Left renal pelvis (tissue), 4 donors: Measurements from ENCODE around the gene MRGPRX4. TPM values are rescaled to one million over a fixed set of nuclear protein-coding genes. Genes with fewer than 3 reads are reported as not detected.
"Not testable (repeated sequence)": the region's sequence is repeated elsewhere in the genome, so short reads cannot be mapped to it uniquely, and the experiment has no call there.

Experiments
- DNase-seq, 4 donors: peaks; one replicate each; pipeline ENCODE4 v3.0.0-alpha.2; 2013; ENCODE audit warnings: low read depth in 4 of 4, low spot score in 3 of 4
- polyA plus RNA-seq, 4 donors: library from polyadenylated mRNA; unstranded; fragments of 120-200 nt; gene quantifications; one replicate each; pipeline ENCODE4 v1.2.1, GENCODE V29; 2013; ENCODE audit not compliant: insufficient read length in 4 of 4

Gene MRGPRX4
- polyA plus RNA-seq: not detected

GRCh38 chr11:18172666-18173065 is at the start of gene MRGPRX4:
TSS of gene MRGPRX4 (plus strand) at chr11:18172837. CDS start at chr11:18173257, 420 bp downstream.
- no peak for DNase-seq

GRCh38 chr11:18131115-18131514 is 41.5 kb upstream of the MRGPRX4 start:
- DNase-seq: not testable (repeated sequence)

- DNase-seq: no peak
Observed at GRCh38 chr11:18132341-18132740, 40.3 kb upstream of the MRGPRX4 start, which contains the start of gene MRGPRX3. TSS of gene MRGPRX3 (plus strand) at chr11:18132571. CDS start at chr11:18137203, 4,632 bp downstream.

GRCh38 chr11:18135308-18135707 is 37.3 kb upstream of the MRGPRX4 start:
- no peak for DNase-seq

GRCh38 chr11:18137186-18137800 is 35.3 kb upstream of the MRGPRX4 start:
- no peak for DNase-seq

- DNase-seq: no peak
Observed at GRCh38 chr11:18140145-18140544, 32.5 kb upstream of the MRGPRX4 start.

GRCh38 chr11:18144243-18144642 is 28.4 kb upstream of the MRGPRX4 start:
- DNase-seq: no peak

GRCh38 chr11:18145025-18145424 is 27.6 kb upstream of the MRGPRX4 start:
- DNase-seq: no peak

- no peak for DNase-seq
Observed at GRCh38 chr11:18145837-18146236, 26.8 kb upstream of the MRGPRX4 start.

GRCh38 chr11:18151581-18151980 is 21.1 kb upstream of the MRGPRX4 start:
- DNase-seq: no peak

GRCh38 chr11:18168372-18168771 is 4.3 kb upstream of the MRGPRX4 start:
- no peak for DNase-seq

- no peak for DNase-seq
Observed at GRCh38 chr11:18171377-18172000, 1.1 kb upstream of the MRGPRX4 start.

- DNase-seq: no peak
Observed at GRCh38 chr11:18173225-18173866, 709 bp downstream of the MRGPRX4 start.

- DNase-seq: no peak
Observed at GRCh38 chr11:18188796-18189195, 16.2 kb downstream of the MRGPRX4 start.

- DNase-seq: not testable (repeated sequence)
Observed at GRCh38 chr11:18189476-18190245, 17.0 kb downstream of the MRGPRX4 start.

GRCh38 chr11:18191376-18191775 is 18.7 kb downstream of the MRGPRX4 start:
- no peak for DNase-seq

GRCh38 chr11:18193010-18193409 is 20.4 kb downstream of the MRGPRX4 start:
- DNase-seq: no peak

GRCh38 chr11:18196532-18196931 is 23.9 kb downstream of the MRGPRX4 start:
- no peak for DNase-seq

- not testable (repeated sequence) for DNase-seq
Observed at GRCh38 chr11:18197738-18198137, 25.1 kb downstream of the MRGPRX4 start.

GRCh38 chr11:18203723-18204122 is 31.1 kb downstream of the MRGPRX4 start:
- no peak for DNase-seq

GRCh38 chr11:18204220-18204619 is 31.6 kb downstream of the MRGPRX4 start:
- no peak for DNase-seq
